Measurements from ENCODE around the gene SF3B3.
"Not testable (repeated sequence)": the region's sequence is repeated elsewhere in the genome, so short reads cannot be mapped to it uniquely, and the experiment has no call there.

SF3B3 gene

DNA sequence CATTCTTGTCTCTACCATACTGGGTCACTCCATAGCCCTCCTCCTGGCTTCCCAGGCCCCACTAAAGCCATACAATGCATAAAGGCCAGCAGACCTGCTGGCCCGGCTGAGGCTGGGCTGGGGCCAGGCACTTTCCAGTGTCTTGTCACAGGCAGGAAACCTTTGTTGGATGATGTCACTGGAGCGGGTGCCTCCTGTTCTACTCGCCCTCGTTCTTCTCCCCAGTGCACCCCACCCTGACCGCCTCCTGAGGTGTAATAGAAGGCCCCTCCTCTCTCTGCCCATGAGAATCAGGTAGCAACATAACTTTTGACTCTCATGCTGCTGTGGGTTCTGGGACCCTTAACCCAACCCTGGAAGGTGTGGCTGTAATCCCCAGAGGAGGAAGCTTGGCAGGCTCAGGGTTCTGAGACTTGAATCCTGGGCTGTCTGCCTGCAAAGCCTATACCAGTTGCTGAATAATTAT, 68.5 kb downstream of the SF3B3 start:
- no peak for DNase-seq

DNA sequence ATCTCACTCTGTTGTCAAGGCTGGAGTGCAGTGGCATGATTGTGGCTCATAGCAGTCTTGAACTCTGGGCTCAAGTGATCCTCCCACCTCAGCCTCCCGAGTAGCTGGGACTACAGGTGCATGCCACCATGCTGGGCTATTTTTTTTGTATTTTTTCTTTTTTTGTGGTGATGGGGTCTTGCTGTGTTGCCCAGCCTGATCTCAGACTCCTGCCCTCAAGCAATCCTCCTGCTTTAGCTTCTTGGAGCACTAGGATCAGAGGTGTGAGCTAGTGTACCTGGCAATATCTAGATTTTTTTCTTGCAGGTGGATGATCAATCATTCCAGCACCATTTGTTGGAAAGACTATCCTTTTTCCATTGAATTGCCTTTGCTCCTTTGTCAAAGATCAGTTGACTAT, 69.9 kb downstream of the SF3B3 start:
- DNase-seq: no peak

DNA sequence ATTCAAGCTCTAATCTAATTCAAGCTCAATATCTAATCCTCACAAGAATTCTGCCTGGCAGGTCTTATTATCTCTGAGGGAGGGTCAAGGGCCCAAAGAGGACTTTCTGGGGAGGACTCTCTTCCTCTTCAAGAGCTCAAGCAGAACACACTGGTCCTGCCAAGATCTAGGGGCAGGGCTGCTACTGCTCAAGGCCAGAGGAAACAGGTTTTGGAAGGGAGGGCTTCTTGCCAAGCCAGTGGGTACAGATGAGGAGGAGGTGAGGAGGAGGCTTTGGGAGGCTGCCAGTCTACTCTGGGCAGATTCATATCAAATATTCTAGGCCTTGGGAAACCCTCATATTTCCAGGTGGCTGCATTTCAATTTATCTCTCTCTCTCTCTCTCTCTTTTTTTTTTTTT, 71.0 kb downstream of the SF3B3 start:
- DNase-seq: no peak

DNA sequence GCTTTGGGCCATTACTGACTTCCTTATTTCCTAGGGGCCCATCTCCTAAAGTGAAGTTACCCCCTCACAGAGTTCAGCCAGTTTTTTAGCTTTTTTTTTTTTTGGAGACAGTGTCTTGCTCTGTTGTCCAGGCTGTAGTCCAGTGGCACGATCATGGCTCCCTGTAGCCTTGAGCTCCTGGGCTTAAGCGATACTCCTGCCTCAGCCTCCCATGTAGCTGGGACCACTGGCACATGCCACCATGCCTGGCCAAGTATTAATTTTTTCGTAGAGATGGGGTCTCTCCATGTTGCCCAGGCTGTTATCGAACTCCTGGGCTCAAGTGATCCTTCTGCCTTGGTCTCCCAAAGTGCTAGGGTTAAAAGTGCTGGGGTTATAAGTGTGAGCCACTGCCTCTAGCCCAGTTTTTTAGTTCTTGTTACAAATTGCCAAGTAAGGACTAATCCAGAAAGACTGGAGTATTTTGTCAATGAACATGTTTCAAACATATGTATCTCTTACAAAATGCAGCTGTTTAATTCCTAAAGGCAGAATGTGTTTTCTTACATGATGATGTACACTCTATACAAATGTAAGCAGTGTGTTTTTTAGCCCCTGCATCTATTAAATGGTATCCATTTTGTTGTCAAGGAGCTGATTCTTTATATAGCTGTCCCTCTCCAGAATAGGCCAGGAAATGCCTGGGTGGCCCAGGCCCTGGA, 73.7 kb downstream of the SF3B3 start:
- no peak for DNase-seq

DNA sequence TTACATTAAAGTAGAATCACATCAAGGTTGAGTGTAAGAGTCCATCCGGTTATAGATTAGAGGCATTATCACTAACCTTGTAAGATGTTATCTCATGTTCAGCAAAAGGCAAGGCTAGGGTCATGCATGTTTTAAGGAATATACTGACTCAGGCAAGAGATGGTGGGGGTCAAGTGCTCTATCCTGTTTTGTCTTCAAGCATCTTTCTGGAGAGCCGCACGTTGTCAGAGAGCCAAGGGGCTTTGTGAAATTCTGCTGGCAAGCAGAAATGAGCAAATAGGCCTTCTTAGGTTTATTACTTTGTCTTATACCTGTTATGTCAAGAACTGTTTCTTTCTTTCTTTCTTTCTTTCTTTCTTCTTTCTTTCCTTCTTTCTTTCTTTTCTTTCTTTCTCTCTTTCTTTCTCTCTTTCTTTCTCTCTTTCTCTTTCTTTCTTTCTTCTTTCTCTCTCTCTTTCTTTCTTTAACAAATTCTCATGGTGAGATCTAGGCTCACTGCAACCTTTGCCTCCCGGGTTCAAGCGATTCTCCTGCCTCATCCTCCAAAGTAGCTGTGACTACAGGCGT, 75.4 kb downstream of the SF3B3 start:
- no peak for DNase-seq

DNA sequence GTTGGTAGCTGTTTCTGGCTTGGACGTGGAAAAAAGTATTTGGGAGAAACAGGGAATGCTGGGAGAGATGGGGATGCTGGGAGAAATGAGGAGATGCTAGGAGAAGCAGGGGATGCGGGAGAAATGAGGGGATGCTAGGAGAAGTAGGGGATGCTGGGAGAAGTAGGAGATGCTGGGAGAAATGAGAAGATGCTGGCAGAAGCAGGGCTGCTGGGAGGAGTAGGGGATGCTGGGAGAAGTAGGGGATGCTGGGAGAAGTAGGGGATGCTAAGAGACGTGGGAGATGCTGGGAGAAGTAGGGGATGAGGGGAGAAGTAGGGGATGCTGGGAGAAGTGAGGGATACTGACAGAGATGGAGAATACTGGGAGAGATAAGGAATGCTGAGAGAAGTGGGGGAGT, 77.1 kb downstream of the SF3B3 start:
- no peak for DNase-seq

DNA sequence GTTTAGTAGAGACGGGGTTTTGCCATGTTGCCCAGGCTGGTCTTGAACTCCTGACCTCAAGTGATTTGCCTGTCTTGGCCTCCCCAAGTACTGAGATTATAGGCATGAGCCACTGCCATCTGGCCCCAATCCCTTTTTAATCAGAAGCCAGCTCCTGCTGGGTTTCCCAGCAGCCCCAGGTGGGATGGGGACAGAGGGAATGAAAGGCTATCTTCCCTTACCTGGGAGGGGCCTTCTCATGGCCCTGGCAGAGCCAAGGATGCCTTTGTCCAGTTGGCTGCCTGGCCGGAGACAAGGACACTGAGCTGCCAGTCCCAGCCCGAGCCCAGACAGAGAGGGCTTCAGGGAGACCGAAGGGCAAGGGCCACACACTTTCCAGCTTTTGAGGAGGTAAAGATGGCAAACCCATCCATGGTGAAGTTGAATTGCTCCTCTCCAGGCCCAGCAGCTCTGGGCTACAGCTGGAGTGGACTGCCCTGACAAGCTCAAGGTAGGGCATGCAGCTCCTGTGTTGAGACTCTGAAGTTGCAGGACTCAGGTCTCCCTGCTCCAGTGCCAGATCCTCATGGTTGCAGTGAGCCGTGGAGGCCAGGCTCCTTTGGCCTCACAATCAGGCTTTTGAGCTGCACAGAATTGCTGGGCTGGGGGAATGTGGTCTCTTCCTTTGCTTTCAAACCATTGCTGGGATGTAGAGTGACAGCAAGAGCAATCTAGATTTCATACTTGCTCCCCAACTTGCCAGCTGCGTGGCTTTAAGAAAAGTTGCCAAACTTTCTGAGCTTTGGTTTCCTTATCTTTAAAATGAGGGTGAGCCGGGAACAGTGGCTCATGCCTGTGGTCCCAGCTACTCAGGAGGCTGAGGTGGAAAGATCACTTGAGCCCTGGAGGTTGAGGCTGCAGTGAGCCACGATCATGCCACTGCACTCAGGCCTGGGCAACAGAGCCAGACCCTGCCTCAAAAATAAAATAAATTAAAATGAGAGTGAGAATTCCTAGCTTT, 78.3 kb downstream of the SF3B3 start:
- DNase-seq: no peak

DNA sequence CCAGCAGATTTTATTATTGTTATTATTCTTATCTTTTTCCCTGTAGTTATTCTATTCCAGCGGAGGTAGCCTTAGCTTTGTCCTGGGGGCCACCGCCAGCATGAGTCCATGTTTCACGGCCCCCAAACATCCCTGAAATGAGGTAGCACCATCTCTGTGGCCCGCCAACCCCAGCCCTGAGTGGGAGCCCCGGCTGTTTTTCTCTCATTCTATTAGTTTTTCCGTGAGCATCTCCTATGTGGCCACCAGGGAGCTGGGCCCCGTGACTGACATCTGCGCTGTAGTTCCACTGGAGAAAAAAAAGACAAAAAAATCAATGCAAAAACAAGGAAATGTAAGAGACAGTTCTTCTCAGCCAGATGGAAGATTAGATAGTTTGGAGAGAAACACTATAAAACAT, 79.2 kb downstream of the SF3B3 start:
- no peak for DNase-seq

DNA sequence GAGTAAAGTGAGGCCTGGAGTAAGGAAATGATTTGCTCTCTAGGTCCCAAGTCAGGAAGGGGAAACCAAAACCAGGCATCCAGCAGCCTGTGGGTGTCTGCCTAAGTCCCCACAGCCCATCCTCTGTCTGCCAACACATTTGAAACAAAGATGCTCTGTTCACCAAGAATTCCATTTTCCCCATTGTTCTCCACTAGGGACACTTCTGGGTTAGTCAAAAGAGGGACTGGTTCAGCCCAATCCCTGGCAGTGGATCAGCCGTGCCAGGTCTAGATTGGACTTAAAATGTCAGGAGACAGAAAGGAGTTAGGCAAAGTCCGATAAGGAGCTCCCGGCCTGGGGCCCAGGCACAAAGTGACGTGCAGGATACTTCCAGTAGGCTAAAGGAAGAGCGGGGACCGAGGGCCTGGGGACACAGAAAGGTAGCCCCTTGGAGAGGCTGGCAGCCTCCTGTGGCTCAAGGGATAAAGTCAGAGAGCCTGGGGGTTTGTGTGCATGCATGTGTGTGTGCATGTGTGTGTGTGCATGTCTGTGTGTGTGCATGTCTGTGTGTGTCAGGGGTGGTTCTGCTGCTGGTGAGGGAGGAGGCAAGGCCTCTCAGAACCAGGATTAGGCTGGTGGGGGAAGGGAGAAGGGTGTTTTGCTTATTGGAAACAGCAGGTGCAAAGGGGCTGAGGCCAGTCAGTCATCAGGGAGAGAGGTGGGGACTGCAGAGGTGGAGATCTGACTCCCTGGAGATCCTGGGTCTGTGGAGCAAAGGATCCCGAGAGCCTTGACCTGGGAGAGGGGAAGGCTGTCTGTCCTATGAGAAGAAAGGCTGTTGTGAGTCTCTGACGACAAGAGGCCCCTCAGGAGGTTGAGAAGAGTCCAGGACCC, 81.0 kb downstream of the SF3B3 start:
- no peak for DNase-seq

DNA sequence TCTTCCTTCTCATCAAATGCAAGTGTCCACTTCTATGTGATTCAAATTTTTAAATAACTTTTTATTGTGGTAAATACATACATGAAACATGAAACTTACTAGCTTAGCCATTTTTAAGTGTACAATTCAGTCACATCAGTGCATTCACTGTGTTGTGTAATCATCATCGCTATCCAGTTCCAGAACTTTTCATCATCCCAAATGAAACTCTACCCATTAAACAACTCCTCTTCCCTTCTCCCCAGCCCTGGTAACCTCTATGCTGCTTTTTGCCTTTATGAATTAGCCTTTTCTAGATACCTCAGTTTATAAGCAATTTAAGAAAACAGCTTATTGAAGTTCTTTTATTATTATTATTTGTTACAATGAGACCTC, 81.7 kb downstream of the SF3B3 start:
- DNase-seq: no peak

DNA sequence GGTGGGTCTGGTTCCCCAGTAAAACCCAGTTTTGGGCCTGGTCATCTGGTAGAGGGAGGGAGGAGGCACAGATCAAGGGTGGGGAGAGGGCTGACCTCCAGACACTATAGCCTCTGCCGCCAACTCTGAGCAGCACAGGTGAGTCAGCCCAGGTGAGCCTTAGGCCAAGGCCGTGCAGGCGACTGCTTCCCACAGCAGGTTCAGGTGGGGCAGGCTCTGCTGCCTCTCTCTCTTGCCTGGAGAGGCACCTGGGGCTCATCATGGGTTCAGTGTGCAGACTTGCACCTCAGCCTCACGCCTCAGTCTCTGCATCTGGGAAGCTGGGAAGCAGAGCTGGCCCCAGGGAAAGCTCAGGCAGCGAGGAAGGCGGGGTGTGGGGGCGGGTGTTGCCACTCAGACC, 84.9 kb downstream of the SF3B3 start:
- DNase-seq: no peak

DNA sequence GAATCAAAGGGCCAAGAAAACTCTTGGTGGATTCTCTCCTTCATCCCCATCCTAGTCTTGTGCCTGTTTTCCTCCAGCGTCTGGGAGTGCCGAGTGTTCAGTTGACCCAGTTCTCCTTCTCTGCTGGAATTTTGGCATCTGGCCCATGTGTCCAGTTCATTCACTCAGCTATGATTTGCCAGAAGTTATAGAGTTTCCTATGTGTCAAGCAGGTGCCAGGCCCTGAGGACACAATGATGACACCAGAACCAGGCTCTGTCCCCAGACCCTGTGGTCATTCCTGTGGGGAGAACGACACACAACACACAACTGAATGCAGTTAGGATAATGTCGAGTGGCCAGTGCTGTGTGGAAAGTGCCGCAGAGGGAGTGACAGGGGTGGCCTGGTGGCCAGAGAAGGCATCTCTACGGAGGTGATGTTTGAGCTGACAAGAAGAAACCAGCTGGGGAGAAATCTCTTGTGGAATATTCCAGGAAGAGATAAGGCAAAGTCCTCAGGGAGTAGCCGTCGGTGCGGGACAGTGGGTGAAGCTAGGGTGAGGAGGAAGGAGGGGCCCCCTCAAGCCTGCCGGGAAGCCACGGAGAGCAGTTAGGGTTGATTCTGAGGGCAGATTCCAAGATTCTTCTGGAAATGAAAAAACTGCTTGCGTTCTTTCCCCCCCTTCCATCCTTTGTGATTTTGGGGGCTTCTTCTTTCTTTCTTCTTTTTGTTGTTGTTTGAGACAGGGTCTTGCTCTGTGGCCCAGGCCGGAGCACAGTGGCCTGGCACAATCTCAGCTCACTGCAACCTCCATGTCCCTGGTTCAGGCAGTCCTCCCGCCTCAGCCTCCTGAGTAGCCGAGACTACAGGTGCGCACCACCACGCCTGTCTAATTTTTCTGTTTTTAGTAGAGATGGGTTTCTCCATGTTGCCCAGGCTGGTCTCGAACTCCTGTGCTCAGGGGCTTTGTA, 86.9 kb downstream of the SF3B3 start:
- no peak for DNase-seq

DNA sequence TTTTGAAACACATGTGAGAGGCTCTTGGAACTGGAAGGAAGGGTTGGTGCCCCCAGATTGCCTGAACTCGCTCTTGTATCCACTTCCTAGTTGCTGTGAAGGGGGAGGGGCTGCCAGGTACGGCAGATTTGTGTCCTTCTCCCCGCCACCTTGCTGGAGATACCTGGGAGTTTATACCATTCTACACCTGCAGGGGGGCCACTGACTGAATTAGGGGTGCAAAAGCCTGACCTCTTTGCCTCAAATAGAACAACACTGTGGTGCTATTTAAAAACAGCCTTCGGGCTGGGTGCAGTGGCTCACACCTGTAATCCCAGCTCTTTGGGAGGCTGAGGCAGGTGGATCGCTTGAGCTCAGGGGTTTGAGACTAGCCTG, 87.6 kb downstream of the SF3B3 start:
- no peak for DNase-seq

DNA sequence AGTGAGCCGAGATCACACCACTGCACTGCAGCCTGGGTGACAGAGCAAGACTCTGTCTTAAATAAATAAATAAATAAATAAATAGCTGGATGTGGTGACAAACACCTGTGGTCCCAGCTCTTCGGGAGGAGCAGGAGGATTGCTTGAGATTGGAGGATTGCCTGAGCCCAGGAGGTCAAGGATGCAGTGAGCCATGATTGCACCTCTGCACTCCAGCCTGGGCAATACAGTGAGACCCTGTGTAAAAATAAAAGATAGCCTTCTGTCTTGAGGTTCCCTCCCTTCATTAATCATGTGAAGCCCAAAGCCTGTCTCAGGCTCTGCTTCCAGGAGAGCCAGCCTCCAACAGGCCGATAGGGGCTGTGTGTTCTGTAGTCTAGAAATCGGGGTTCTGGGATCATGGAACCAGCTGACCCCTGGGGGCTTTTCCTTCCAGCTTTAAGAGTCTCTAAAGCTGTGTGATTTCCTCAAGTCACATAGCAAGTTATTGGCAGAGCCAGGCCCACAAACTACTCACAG, 88.2 kb downstream of the SF3B3 start:
- no peak for DNase-seq

DNA sequence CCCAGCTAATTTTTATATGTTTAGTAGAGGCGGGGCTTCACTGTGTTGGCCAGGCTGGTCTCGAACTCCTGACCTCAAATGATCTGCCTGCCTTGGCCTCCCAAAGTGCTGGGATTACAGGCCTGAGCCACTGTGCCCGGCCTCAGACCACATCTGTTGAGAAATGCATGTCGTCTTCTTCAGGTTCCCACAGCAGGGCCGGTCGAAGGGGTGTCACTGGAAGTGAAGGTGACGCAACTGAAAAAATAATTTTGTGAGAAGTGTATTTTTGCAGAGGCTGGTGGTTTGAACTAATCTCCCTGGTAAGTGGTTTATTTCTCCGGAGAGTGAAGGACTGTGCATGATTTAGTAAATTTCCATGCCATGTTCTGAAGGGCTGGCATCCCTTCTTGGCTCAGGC, 89.3 kb downstream of the SF3B3 start:
- no peak for DNase-seq

DNA sequence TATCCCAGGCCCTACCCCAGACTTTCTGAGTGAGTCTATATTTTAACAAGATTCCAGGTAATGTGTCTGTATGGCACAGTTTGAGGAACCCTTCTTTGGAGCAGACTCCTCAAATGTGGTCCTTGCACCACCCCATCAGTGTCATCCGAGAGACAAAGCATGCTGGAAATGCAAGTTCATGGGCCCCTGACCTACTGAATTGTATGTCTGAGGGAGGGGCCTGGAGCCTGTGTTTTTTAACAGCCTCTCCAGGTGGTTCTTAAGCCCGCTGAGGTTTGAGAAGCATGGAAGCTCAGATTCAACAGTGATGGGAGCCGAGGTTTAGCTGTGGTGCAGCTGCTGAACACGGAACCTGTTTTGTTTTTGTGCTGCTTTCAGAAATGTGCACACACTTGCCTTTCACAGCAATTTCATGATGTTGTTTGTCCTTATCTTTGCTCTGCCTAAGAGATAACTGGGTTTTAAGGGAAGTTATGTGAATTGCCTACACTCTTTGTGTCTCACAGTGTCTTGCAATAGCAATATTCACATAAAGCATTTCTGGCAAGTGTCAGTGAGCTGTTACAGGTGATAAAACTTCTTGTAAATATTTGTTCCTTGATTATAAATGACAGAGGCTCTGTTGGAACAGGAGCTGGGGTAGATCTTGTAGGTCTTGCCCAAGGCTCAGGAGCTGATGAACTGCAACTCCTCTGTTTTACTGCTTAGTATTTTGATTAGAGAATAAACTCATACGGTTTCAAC, 90.8 kb downstream of the SF3B3 start:
- no peak for DNase-seq

DNA sequence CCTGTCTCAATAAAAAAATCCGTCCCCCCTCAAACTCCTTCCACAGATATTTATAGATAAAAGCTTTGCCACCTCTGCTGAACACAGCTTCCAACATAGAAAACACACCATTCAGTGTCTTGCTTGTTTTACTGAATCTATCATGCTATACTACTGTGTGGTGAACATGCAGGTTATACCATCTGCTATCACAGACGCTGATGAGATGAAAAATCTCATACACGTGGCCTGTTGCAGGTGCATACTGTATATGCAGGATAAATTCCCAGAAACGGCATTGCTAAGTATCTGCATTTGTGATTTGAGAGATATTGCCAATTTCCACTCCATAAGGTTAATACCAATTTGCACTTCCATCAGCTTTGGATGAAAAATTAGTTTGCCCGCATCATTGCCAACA, 92.3 kb downstream of the SF3B3 start:
- no peak for DNase-seq

DNA sequence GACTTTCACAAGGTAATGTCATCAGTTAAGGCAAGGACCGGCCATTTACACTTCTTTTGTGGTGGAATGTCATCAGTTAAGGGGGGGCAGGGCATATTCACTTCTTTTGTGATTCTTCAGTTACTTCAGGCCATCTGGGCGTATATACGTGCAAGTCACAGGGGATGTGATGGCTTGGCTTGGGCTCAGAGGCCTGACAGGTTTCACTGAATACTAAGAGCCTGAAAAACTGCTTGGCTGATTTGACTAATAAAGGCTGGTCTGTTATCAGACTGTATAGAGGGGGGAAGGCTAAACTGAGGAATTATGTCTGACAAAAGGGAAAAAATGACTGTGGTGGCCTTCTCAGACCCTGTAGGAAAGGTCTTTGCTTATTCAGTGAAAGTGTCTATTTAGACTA, 98.2 kb downstream of the SF3B3 start:
- DNase-seq: not testable (repeated sequence)
